SH-SY5Y (cell line): ENCODE measurements around the gene PPAT.

ENCODE experiments used
- GATA2 ChIP-seq: IDR thresholded peaks from 2 replicates; pipeline ENCODE4 v1.6.1; 2011; ENCODE audit warnings: mild to moderate bottlenecking, low read depth, low read length
- GATA3 ChIP-seq: IDR thresholded peaks from 2 replicates; pipeline ENCODE4 v1.6.1; 2011; ENCODE audit warnings: low read depth, mild to moderate bottlenecking, low read length, moderate library complexity

DNA sequence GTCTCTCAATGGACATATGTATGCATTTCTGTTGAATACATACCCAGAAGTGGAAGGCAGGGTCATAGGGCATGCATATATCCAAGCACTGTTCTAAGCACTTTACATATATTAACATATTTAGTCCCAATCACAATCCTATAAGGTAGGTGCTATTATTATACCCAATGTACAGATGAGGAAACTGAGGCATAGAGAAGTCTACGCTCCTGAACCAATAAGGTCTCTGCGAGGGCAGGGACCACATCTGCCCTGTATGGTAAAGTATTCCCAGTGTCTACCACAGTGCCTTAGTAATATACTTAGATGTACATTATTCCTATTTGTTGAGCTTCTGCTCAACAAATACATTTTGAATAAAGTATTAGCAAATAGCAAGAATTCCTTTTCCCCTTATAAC, 5.2 kb downstream of the PPAT start:
- TF ChIP-seq GATA3 (no peak), GATA2 (no peak)
